Activated naive CD4-positive, alpha-beta T cell treated with anti-CD3 and anti-CD28 coated beads, Interleukin-2, amount 50 U/mL, for 16 hours (primary cell): ENCODE results near the gene NDUFB2.
"Not testable (repeated sequence)": the region's sequence is repeated elsewhere in the genome, so short reads cannot be mapped to it uniquely, and the experiment has no call there.

ENCODE experiments used
- DNase-seq: peaks from one replicate; pipeline ENCODE4 v3.0.0-alpha.2; 2020

The NDUFB2 gene

GRCh38 chr7:140693849-140694248 is 2.7 kb upstream of the NDUFB2 start:
- not testable (repeated sequence) for DNase-seq

DNA sequence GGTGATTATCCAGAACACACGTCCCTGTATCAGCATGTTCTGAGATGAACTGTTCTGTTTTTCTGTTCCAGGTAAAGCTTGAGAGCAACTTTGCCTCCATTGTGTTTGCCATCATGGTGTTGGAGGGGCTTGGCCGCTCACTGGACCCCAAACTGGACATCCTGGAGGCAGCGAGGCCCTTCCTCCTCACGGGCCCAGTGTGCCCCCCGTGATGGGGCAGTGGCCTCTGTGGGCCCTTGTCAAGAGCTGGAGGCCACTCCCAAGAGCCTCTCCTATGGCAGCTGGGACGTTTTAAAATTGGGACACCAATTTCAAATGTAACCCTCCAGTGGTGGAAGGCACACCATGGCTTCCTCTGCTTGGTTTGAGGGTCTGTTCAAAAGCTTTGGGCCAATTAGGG is 1.9 kb upstream of the NDUFB2 start:
- no peak for DNase-seq

- DNase-seq: no peak
These were observed 1.1 kb upstream of the NDUFB2 start for GRCh38 chr7:140695381-140695780.

- DNase-seq: no peak
These were observed 356 bp upstream of the NDUFB2 start for GRCh38 chr7:140696024-140696679.

- DNase-seq: no peak
These were observed 1.1 kb downstream of the NDUFB2 start for GRCh38 chr7:140697447-140698143.

DNA sequence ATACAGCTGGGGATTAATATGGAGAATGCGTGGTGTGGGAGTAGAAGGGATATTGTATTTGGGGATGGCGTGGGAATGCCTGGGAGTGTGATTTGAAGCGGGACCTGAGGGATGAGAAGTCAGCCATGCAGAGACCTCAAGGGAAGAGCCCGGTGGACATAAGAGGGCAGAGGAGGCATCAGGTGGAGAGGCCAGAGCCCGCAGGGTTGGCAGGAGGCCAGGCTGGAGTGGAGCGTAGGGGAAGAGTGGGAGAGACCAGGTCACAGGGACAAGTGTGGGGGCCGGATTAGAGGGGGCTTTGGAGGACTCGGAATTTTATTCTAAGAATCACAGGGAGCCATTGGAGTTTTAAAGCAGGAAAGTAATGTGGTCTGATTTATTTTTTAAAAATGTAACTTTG is 2.0 kb downstream of the NDUFB2 start:
- DNase-seq: no peak

DNA sequence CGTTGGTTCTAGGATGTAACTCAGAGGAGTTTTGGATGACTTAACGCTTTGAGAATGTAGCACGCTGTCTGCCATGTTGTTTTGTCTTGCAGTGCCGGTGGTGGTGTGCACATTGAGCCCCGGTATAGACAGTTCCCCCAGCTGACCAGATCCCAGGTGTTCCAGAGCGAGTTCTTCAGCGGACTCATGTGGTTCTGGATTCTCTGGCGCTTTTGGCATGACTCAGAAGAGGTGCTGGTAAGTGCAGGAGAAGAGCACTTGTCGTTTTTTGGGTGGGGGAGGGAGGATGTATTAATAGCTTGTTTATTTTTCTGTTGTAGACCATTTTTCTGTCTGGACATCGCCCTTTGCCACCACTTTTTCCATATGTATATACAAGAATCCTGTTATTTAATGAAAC is 6.3 kb downstream of the NDUFB2 start:
- no peak for DNase-seq

- no peak for DNase-seq
These were observed 7.7 kb downstream of the NDUFB2 start for GRCh38 chr7:140704205-140704604.

DNA sequence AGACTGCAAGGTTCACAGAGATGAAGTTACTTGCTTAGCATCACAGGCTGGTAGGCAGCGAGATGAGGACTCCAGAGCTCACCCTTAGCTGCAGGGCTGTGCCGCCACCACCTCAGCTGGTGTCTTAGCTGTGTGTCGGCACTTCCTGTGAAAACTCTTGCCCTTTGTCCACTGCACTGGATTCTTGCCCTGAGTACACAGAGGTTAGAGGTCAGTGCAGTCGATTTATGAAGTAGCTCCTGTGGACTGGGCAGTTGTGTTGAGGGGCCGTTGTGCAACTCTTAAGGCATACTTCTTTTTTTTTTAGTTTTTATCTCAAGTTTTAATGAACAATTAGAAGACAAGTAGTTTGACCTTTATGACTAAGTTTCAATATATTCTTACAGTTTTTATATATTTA is 10.6 kb downstream of the NDUFB2 start:
- DNase-seq: no peak

DNA sequence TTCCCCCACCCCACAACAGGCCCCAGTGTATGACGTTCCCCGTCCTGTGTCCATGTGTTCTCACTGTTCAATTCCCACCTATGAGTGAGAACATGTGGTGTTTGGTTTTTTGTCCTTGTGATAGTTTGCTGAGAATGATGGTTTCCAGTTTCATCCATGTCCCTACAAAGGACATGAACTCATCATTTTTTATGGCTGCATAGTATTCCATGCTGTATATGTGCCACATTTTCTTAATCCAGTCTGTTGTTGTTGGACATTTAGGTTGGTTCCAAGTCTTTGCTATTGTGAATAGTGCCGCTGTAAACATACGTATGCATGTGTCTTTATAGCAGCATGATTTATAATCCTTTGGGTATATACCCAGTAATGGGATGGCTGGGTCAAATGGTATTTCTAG is 12.3 kb downstream of the NDUFB2 start:
- not testable (repeated sequence) for DNase-seq

DNA sequence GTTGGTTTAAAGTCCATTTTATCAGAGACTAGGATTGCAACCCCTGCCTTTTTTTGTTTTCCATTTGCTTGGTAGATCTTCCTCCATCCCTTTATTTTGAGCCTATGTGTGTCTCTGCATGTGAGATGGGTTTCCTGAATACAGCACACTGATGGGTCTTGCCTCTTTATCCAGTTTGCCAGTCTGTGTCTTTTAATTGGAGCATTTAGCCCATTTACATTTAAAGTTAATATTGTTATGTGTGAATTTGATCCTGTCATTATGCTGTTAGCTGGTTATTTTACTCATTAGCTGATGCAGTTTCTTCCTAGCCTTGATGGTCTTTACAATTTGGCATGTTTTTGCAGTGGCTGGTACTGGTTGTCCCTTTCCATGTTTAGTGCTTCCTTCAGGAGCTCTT is 15.9 kb downstream of the NDUFB2 start:
- not testable (repeated sequence) for DNase-seq

DNA sequence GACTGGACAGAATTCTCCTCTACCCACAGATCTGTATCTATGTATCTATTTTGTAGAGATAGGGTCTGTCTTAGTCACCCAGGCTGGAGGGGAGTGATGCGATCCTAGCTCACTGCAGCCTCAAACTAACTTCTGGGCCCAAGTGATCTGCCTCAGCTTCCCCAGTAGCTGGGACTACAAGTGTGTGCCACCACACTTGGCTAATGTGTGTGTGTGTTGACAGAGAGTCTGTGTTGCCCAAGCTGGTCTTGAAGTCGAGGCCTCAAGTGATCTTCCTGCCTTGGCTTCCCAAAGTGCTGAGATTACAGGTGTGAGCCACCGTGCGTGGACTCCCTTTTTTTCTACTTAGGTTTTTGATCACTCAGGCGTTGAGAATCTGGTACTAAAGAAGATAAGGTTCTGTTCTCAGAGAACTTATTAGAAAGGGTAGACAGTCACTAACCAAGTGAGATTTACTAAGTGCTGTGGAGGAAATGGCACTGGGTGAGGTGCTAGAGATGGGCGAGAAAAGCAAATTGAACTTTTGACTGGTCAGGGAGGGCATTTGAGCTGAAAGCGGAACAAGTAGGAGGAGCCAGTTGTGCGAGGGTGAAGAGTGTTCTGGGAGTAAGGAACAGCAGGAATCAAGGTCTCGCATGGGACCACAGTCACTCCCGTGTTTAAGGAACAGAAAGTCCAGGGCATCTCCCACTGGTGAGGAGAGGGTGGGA is 18.0 kb downstream of the NDUFB2 start:
- no peak for DNase-seq

GRCh38 chr7:140719721-140720120 is 23.2 kb downstream of the NDUFB2 start:
- DNase-seq: no peak

GRCh38 chr7:140722254-140722653 is 25.7 kb downstream of the NDUFB2 start:
- no peak for DNase-seq

- DNase-seq: peak; percentile 32
These were observed 26.5 kb downstream of the NDUFB2 start for GRCh38 chr7:140723006-140723405.

DNA sequence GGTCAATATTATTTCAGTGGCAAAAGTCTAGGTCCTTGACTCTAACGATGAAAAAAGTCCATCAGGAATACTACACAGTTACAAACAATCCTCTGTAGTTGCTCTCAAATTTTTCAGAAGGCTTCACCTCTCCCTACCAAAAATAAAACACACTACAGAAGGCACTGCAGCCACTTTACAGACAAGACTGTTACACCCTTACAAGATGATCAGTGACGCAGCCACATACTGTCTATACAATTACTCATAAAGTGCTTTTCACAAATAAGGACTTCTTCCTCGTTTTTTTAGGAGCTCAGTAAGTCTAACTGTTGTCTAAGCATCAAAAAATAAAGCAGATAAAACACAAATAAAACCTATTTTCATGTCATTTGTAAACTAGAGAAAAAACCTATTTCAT is 27.1 kb downstream of the NDUFB2 start:
- no peak for DNase-seq

DNA sequence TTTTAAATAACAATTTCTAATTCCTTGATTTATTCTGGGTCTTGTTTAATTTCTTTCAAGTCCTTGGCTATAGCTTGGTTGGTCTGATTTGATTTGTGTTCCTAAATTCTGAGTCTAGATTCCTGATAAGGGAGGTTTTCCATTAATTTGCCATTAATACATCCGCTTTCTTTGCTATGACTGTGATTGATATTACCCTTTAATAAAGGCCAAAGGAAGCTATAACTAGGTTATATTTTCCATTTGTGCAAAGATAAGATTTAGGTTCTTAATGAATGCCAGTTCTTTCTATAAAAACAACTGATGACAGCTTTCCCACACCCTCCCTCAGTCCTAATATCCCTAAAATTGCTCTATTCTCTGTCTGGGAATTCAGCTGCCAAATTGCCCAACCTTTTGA is 28.2 kb downstream of the NDUFB2 start:
- no peak for DNase-seq

GRCh38 chr7:140726281-140726680 is 29.8 kb downstream of the NDUFB2 start:
- DNase-seq: no peak

- DNase-seq: no peak
These were observed 35.9 kb downstream of the NDUFB2 start for GRCh38 chr7:140732416-140732815.

GRCh38 chr7:140734096-140734495 is 37.6 kb downstream of the NDUFB2 start:
- no peak for DNase-seq

DNA sequence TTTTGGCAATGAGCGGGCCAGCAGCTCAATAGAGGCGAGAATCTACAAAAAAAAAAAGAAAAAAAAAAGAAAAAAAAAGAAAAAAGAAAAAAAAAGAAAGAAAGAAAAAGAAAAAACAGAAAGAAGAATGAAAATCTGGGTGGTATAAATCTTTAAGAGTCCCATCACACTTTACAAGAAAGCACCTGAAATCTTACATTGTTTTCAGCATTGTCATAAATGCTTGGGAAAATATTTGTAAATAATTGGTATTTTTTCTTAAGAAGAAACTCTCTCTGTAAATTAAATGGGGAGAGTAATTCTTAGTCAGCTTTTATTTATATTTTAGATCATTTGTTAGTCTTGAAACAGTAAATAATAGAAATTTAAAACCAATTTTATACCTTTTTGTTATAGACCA is 38.2 kb downstream of the NDUFB2 start:
- DNase-seq: no peak

DNA sequence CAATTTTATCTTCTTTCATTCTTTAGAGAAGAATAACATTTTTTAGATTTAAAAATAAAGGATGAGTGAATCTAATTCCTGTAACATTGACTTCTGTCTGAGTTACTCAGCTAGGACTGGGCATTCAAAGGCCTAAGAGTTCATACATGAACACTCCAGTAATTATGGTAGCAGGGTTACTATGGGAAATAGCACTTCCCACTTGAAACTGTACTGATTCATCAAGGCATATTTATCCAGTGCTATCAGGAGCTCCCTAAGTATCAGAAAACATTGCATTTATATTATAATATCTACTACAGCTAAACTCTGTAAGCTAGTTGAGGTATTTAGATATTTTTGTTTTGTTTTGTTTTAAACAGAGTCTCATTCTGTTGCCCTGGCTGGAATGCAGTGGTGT is 41.8 kb downstream of the NDUFB2 start:
- no peak for DNase-seq

DNA sequence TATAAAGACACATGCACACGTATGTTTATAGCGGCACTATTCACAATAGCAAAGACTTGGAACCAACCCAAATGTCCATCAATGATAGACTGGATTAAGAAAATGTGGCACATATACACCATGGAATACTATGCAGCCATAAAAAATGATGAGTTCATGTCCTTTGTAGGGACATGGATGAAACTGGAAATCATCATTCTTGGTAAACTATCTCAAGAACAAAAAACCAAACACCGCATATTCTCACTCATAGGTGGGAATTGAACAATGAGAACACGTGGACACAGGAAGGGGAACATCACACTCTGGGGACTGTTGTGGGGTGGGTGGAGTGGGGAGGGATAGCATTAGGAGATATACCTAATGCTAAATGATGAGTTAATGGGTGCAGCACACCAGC is 46.7 kb downstream of the NDUFB2 start:
- not testable (repeated sequence) for DNase-seq

- no peak for DNase-seq
These were observed 47.5 kb downstream of the NDUFB2 start for GRCh38 chr7:140744005-140744404.
